ENCODE results near the gene CAMK1.

Gene CAMK1

GRCh38 chr3:9769426-9770275 is at the start of gene CAMK1:
TSS of gene CAMK1 (minus strand) at chr3:9769947. CDS start at chr3:9767749, 2,198 bp downstream.
- peak; percentile 51 for DNase-seq (ENCODE audit: low read depth)

- DNase-seq (ENCODE audit: low read depth): no peak
These were observed 49.1 kb upstream of the CAMK1 start for GRCh38 chr3:9818666-9819335.

DNA sequence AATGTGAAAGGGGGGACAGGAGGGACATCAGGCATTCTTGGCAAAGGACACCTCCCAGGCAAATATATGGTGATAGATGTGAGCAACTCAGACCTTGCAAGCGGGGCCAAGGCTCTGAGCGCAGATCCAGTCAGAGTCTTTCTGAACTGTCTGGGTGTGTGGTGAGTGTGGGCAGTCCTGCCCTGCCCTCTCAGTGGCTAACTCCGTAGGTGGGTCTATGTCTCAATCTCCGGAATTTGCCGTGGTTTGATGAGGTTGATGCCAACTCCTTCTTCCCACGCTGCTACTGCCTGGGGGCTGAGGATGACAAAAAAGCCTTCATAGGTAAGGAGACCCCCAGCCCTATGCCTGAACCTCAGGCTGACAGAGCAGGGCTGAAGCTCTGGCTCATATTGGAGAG is 47.7 kb upstream of the CAMK1 start:
- DNase-seq (ENCODE audit: low read depth): no peak

GRCh38 chr3:9815986-9816385 is 46.2 kb upstream of the CAMK1 start:
- no peak for DNase-seq (ENCODE audit: low read depth)

DNA sequence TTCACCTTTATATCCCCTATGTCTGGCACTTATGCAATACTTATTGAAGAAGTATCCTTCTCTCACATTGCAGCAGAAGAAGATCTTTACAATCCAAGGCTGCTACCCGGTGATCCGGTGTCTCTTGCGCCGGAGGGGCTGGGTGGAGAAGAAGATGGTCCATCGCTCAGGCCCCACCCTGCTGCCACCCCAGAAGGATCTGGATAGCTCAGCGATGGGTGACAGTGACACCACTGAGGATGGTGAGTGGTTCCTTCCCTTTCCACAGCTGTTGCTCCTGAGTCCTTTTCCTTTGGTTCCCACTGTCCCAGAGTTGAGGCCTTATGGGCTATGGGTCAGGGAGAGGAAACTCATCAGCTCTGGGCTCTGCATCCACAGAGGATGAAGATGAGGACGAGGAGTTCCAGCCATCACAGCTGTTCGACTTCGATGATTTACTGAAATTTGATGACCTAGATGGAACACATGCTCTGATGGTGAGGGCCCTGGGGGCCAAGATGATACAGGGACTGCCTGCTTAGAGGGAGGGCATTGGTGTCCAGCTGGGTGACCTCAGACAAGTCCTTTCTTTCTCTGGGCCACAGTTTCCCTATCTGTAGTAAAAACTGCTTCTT is 43.2 kb upstream of the CAMK1 start:
- DNase-seq (ENCODE audit: low read depth): no peak

DNA sequence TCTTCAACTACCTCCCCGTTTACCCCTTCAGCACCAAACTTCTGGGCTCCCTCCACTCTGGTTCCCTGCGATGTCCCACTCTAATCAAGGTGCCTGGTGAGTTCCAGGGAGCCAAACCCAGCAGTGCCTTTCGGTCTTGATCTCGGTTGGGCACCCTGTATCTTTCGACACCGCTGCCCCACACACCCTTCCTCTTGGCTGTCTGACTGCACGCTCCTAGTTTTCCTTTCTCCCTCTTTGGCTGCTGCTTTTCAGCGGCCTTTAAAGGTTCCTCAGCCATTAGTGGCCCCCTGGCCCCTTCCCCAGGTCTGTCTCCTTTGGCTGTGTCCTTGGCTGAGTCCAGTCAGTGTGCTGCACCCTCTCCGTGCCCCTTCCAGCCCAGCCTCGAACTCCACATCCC is 41.1 kb upstream of the CAMK1 start:
- DNase-seq (ENCODE audit: low read depth): no peak

DNA sequence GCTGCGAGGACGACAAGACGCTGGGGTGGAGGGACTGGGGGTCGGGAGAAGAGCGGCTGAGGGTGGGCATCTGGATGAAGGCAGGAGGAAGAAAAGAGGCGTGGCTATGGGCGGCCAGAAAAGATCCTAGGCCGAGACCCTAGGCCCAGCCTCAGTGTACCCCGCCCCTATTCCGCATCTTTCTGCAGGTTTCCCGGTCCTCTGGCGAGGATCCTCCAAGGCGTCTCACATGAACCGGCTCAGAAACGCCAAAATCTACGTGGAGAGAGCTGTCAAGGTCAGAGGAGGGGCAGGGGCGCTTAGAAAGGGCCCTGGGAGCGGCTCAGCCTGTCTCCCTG is 40.7 kb upstream of the CAMK1 start:
- DNase-seq (ENCODE audit: low read depth): no peak

DNA sequence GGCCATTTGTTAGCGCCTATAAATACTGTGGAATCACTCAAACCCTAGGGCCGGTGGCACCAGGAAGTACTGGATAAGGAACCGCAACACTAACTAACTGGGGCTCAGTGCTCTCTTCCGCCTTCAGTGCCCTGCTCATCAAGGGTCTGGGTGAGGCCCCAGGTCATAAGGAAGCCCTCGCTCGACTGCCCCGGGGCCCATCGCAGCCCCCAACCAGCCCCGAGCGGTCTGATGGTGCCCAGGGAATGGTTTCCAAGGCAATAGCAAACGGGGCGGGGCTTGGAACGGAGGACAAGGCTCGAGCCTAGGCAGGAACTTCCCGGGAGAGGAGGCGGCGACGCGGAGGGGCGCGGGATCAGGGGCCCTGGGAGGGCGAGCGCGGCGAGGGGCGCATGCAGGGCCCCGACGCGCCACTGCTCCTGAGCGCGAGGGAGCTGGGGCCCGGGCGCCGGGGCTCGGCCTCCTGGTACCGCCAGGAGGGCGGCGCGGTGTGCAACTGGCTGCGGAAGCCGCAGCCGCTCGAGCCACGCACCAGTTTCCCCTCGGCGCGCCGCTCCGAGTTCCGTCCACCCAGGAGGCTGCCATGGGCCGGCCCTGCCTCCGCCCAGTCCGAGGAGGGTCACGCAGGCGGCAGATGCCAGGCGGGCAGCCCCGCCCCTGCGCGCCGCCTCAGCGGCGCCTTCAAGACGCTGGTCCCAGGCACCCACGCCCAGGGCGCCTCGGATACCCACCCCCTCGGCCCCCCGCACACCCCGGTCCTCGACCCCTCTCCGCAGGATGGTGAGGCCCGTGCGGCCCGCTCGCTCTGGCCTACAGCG is 40.1 kb upstream of the CAMK1 start, which contains the start of gene TTLL3:
TSS of gene TTLL3 (plus strand) at position 648 of the 818 bp plus-strand sequence. CDS start 400 bp downstream, outside the sequence.
- peak; percentile 6 for DNase-seq (ENCODE audit: low read depth)

DNA sequence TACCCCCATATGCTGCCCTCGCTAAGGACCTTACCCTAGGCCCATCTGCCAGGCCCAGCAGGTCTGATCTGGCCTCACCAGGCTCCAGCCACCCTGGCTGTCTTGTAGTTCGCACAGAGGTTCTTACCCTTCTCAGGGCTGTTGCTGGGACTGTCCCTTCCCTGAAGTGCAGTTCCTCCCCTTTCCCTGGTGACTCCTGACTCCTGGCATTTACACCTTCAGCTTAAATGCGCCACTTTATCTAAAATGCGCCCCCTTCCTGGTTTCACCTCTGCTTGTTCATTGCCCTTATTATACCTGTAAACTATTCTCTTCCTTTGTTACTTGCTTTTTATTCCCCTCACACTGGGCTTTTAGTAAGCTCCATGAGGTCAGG is 39.5 kb upstream of the CAMK1 start:
- no peak for DNase-seq (ENCODE audit: low read depth)

GRCh38 chr3:9808345-9809037 is 38.7 kb upstream of the CAMK1 start:
- peak; percentile 25 for DNase-seq (ENCODE audit: low read depth)

GRCh38 chr3:9807981-9808344 is 38.2 kb upstream of the CAMK1 start:
- no peak for DNase-seq (ENCODE audit: low read depth)

GRCh38 chr3:9806688-9807589 is 37.2 kb upstream of the CAMK1 start:
- DNase-seq (ENCODE audit: low read depth): no peak

DNA sequence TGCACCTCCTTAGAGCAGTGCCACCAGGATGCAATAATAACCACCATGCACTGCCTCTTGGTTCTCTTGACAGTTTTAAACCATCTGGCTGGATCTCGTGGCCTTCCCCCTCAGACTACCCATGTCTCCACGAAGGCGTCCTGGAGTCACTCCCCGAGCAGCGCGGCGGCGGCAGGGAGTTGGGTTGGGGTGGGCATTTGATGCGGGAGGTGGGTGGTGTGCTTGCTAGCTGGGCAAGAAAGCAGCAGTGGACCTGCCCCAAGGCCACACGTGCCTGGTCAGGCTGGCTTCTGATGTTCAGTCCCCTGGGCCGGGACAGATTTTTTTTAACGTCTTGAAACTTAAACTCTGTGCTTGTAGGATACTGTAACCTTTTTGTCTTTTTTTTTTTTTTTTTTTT is 36.4 kb upstream of the CAMK1 start:
- DNase-seq (ENCODE audit: low read depth): no peak

DNA sequence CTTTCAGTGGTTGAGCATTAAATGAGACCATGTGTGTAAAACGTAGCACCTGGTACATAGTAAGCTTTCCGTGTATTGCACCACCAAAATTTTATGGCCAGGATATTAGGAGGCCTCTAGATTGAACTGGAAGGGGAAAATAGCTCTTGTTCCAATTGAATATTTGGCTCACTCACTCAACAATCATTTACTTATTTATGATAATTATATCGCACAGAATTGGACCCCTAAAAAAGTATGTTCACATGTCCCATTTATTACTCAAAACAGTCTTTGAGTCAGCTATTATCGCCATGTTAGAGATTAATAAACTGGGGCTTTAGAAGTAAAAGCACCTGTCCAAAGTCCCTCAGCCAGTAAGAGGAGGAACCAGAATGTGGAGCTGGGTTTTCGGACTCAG is 35.2 kb upstream of the CAMK1 start:
- DNase-seq (ENCODE audit: low read depth): no peak

GRCh38 chr3:9803494-9803893 is 33.7 kb upstream of the CAMK1 start:
- no peak for DNase-seq (ENCODE audit: low read depth)

- no peak for DNase-seq (ENCODE audit: low read depth)
These were observed 30.8 kb upstream of the CAMK1 start for GRCh38 chr3:9800529-9800928.

DNA sequence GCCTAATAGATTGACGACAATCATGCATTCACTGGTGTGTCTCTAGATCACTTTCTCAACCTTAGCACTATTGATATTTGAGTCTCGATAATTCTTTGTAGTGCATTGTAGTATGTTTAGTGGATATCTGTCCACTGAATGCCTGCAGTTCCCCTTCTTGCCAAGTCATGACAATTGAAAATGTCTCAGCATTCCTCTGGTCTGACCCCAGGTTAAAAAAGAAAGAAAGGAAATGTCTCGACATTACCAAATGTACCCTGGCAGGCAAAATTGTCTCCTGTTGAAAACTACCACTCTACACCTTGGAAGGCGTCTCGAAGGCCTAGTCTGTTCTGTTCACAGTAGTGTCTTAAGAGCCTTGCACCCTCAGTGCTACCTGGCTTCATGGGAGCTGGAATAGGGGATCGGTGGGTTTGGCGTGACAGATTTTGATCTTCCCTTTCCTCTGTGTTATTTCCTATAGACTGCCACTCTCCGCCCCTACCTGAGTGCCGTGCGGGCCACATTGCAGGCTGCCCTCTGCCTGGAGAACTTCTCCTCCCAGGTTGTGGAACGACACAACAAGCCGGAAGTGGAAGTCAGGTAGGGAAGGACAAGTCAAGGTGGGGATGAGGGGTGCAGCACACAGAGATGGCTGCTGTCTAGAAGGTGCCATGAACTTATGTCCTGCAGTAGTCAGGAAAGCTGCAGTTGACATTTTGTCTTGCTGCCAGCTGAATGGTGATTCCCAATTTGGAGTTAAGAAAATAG is 27.6 kb upstream of the CAMK1 start:
- no peak for DNase-seq (ENCODE audit: low read depth)

- no peak for DNase-seq (ENCODE audit: low read depth)
These were observed 25.5 kb upstream of the CAMK1 start for GRCh38 chr3:9795207-9795606.

GRCh38 chr3:9794400-9794799 is 24.7 kb upstream of the CAMK1 start:
- no peak for DNase-seq (ENCODE audit: low read depth)
